NCI-H2081 (cell line): ENCODE measurements around the gene EDEM1.
"Not testable (repeated sequence)": the region's sequence is repeated elsewhere in the genome, so short reads cannot be mapped to it uniquely, and the experiment has no call there.

ENCODE experiments used
- DNase-seq, 2 experiments: peaks; one replicate each; lab custom pipeline; 2025; lab: John Stamatoyannopoulos, UW

The EDEM1 gene

GRCh38 chr3:5232570-5232969, 45.1 kb downstream of the EDEM1 start:
- no peak for DNase-seq

GRCh38 chr3:5233026-5233425, 45.5 kb downstream of the EDEM1 start:
- DNase-seq, result no peak

- no peak for DNase-seq
Observed at GRCh38 chr3:5235655-5236054, 48.1 kb downstream of the EDEM1 start.

- DNase-seq, result no peak
Observed at GRCh38 chr3:5238545-5238944, 51.0 kb downstream of the EDEM1 start.

- no peak for DNase-seq
Observed at GRCh38 chr3:5239602-5240001, 52.1 kb downstream of the EDEM1 start.

GRCh38 chr3:5240740-5241139, 53.2 kb downstream of the EDEM1 start:
- DNase-seq, result no peak

GRCh38 chr3:5242785-5243184, 55.3 kb downstream of the EDEM1 start:
- DNase-seq, result not testable (repeated sequence)

GRCh38 chr3:5245927-5246326, 58.4 kb downstream of the EDEM1 start:
- DNase-seq, result no peak

GRCh38 chr3:5248822-5249221, 61.3 kb downstream of the EDEM1 start:
- DNase-seq, result no peak

GRCh38 chr3:5250467-5251195, 63.1 kb downstream of the EDEM1 start:
- DNase-seq, result peak; percentile 51 to 73

GRCh38 chr3:5251196-5251583, 63.7 kb downstream of the EDEM1 start:
- no peak for DNase-seq

- DNase-seq, result no peak
Observed at GRCh38 chr3:5252131-5252530, 64.6 kb downstream of the EDEM1 start.

- no peak for DNase-seq
Observed at GRCh38 chr3:5254281-5255048, 67.0 kb downstream of the EDEM1 start.

- no peak for DNase-seq
Observed at GRCh38 chr3:5255404-5256344, 68.2 kb downstream of the EDEM1 start.

GRCh38 chr3:5258526-5258925, 71.0 kb downstream of the EDEM1 start:
- DNase-seq, result no peak

- no peak for DNase-seq
Observed at GRCh38 chr3:5260992-5261501, 73.5 kb downstream of the EDEM1 start.

- no peak for DNase-seq
Observed at GRCh38 chr3:5262507-5262906, 75.0 kb downstream of the EDEM1 start.

- no peak for DNase-seq
Observed at GRCh38 chr3:5264093-5264600, 76.6 kb downstream of the EDEM1 start.

- DNase-seq, result no peak
Observed at GRCh38 chr3:5264896-5265770, 77.6 kb downstream of the EDEM1 start.

- no peak for DNase-seq
Observed at GRCh38 chr3:5267252-5267651, 79.7 kb downstream of the EDEM1 start.

- no peak for DNase-seq
Observed at GRCh38 chr3:5267889-5268288, 80.4 kb downstream of the EDEM1 start.
